HG03575 (cell line): ENCODE results near the gene DRAXIN.

Source experiments
- ATAC-seq: cut with Tn5 transposase; IDR thresholded peaks from one replicate; pipeline ENCODE4 v1.9.1; 2021; ENCODE audit not compliant: unreplicated experiment, insufficient number of reproducible peaks, low FRiP score; ENCODE audit errors: extremely low read depth

DRAXIN gene

DNA sequence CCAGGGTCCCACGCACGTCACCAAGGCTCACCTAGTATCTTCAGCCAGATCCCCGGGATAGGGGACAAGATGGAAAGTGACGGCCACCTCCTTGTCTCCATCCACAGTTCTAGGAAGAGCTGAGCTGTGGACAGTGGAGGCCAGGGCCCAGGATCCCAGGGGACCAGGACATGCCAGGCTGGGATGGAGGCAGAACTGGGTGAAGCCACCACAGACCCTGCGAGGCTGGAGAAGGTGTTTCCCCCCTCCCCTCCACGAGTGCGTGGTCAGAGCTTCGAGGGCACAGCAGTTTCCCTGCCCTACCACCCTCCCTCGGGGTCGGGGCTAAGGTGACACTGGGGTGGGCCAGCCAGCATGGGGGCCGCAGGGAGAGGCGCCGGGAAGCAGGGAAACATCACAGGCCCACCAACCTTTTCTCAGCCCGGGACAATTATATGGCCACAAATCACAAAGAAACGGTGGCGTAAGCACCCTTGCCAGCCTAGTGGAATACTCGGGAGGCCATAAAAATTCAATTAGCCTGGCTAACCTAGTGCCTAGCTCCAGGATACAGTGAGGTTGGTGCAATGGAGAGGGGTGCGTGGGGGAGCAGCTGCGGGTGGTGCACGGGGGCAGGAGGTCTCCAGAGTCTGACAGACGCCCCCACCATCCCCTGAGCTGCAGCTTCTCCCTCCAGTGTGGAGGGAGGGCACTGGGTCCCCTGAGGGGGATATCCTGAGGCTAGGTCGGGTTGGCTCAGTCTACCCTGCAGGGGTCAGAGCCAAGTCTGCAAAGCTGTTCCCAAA lies 13.4 kb downstream of the DRAXIN start:
- ATAC-seq = no peak

DNA sequence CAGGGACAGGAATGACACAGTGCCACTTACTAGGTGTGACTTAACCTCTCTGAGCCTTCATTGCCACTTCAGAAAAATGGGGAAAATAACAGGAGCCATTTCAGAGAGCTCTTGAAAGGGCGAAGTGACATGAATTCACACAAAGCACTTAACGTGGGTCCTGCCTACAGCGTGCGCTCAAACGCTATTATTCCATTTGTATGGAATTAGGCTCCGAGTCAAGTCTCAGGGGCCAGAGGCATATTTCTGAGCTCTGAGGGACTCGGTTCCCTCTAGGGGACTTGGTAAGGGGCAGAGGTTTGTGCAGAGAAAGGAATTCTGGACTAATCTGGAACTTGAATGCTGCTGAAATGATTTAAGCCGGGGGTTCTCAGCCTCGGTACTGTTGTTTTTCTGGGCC lies 14.1 kb downstream of the DRAXIN start:
- no peak for ATAC-seq

DNA sequence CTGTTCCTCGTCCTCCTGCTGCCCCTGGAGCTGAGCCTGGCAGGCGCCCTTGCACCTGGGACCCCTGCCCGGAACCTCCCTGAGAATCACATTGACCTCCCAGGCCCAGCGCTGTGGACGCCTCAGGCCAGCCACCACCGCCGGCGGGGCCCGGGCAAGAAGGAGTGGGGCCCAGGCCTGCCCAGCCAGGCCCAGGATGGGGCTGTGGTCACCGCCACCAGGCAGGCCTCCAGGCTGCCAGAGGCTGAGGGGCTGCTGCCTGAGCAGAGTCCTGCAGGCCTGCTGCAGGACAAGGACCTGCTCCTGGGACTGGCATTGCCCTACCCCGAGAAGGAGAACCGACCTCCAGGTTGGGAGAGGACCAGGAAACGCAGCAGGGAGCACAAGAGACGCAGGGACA lies 14.8 kb downstream of the DRAXIN start:
- ATAC-seq = no peak

DNA sequence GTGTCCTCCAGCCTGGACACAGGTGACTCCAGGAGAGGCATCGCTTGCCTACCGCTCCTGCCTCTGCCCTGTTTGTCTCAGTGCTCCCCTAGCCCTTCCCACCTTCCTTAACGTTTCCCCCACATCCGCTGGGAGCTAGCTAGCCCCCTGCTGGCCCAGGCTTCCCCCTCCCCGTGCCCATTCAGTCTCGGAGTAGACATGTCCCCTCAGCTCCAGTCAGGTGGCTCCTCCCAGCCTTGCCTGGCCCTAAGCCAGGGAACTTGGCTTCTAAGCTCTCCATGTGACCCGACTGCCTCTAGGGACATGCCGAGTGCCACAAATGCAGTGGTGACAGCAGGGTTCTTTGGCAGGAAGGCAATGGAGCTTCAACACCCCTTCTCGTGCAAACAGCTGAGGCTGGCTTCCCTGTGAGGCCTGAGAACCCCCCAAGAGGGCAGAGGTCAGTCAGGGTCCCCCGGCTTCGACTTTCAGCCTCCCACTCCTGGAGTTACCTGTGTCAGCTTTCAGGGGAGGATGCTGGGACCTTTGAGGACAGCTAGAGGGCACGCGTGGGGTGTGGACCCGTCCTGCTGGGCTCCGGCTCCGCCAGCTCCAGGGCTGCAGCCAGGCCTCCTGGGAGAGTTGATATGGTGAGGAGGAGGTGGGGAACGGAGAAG lies 16.2 kb downstream of the DRAXIN start:
- no peak for ATAC-seq

DNA sequence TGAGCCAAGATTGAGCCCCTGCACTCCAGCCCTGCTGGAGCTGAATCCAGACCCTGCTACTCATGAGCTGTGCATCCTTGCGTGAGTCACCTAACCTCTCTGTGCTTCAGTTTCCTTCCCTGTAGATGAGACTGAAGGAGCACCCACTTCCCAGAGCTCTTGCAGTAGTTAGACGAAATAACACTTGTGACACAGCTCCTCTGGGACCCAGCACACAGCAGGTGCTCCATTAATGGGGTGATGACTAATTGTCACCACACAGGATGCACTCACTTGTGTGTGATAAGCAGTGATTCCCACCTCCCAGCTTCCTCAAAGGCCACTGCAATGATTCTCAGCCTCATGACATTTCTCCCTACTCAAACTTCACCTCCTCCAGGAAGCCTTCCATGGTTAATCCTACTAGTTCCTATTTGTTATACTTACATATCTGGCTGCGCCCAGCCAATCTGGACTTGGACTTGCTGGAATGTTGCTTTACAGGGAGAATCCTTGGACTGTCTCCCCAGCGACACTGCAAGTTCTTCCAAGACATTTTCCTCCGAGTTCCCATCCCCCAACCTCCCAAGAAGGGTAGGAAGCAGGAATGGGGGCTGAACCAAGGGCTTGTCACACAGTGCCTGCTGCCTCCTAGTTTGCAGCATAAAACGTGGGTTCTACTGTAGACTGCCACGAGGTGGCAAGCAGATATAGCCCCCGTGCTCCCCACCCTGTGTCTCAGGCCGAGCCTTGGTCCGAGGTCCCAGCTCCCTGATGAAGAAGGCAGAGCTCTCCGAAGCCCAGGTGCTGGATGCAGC lies 17.2 kb downstream of the DRAXIN start:
- no peak for ATAC-seq

DNA sequence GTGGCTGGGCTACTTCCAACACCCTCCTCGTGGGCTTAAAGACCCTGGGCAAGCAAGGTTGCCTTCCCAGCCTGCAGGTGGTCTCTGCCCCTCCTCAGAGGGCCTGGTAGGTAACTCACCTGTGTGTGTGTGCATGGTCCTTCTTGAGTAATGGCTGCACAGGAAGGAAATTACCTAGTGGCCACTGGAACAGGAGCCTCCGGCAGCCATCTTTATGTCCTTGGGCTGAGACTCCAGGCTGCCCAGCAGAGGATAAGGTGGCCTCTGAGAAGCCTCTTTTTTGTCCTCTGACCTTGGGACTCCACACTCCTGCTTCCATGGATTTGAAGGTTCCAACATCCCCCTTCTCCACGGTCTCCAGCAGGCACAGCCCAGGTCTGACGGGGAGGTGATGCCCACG lies 20.0 kb downstream of the DRAXIN start:
- no peak for ATAC-seq

DNA sequence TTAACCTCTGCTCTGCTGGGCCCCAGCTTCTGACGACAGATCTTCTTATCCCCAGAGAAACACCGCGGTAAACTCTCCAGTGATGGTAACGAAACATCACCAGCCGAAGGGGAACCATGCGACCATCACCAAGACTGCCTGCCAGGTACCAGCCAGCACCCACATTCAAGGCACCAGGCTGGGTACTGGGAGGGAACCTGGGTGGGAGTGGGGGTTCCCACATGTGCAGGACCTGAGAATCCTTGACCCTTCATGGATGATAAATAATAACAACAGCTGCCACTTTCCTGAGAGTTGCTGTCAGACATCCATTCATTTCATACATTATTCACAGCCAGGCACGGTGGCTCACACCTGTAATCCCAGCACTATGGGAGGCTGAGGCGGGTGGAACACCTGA lies 20.8 kb downstream of the DRAXIN start:
- ATAC-seq = no peak

DNA sequence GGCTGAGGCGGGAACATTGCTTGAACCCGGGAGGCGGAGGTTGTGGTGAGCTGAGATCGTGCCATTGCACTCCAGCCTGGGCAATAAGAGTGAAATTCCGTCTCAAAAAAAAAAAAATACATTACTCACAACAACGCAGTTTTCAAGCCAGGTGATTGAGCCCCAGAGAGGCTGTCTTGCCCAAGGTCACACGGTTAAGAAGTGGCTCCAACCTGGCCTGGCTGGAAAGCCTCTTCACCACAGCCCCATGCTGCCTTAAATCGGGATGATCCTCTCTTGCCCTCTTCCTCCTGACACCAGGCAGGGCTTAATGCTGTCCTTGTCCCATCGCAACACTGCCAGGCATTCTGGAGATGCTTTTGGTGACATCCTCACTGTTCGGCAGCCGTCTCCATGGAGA lies 21.6 kb downstream of the DRAXIN start:
- no peak for ATAC-seq

DNA sequence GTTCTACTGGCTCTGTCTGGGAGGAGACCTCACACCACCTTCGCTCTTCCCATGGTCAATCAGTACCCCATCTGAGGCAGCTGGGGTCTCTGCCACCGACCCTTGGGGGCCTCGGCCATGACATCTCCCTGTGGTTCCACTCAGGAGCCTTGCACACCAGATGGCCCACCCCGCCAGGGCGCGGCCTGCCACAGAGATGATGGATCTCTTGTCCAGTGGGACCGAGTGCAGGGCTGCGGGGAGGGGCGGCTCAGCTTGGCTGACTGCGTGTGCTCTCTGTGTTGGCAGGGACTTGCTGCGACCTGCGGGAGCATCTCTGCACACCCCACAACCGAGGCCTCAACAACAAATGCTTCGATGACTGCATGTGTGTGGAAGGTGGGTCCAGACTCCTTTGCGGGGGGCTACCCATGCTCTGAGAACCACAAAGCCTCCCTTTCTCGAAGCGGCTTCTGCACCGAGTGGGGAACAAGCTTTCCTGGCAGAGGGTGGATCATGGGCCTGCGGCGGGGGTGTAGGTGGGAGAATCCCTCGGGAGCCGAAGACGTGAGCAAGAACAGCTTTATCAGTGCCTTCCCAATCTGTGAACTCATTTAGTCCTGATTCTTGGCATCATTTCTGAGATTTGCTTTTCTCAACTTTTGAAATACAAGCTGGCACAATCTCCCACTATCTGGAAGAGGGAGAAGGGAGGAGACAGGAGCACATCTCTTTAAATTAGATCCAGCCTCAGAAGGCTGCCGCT lies 23.5 kb downstream of the DRAXIN start:
- no peak for ATAC-seq

DNA sequence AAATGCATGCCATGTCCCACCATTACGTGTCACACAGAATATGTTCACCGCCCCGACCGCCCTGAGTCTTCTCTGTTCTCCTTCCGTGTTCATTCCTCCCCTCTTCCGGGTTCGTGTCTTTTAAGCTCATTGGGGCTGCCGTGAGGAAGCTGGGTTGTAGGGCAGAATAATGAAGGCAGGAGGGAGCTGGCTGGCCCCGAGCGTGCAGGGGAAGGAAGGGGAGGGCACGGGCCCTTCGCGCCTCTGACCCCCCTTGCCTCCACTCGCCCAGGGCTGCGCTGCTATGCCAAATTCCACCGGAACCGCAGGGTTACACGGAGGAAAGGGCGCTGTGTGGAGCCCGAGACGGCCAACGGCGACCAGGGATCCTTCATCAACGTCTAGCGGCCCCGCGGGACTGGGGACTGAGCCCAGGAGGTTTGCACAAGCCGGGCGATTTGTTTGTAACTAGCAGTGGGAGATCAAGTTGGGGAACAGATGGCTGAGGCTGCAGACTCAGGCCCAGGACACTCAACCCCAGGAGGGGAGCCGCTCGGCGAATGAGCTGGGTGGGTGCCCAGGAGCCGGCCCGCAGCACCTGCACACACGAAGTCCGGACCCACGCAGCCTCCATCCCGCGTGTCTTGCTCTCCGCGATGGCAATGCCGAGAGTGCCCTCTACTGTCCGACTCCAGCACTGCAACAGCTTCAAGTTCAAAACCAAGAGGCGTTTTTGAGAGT lies 28.0 kb downstream of the DRAXIN start:
- no peak for ATAC-seq

DNA sequence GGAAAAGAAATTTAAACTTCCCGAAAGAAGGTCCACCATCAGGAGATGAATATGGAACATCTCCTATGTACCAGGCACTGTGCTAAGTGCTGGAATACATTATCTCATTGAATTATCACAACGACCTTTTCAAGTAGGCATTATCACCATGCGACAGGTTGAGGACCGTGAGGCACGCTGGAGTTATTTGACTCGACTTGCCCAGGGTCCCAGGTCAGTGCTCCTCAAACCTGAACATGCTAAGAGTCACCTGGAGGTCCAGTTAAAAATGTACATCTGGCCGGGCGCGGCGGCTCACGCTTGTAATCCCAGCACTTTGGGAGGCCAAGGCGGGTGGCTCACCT lies 28.5 kb downstream of the DRAXIN start:
- ATAC-seq = no peak

DNA sequence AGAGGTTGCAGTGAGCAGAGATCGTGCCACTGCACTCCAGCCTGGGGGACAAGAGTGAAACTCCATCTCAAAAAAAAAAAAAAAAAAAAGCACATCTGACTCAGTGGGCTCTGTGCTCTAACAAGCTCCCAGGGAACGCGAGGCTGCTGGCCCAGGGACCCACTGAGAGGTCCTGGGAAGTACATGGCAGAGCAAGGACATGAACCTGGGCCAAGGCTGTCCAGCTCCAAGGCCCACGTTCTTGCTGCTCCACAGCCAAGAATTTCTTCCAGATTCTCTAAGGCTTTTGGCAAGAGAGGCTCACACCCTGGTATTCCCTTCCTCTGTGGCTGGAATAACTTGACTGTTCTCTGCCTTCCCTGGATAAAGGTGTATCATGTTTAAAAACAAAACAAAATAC lies 29.0 kb downstream of the DRAXIN start:
- ATAC-seq = no peak

DNA sequence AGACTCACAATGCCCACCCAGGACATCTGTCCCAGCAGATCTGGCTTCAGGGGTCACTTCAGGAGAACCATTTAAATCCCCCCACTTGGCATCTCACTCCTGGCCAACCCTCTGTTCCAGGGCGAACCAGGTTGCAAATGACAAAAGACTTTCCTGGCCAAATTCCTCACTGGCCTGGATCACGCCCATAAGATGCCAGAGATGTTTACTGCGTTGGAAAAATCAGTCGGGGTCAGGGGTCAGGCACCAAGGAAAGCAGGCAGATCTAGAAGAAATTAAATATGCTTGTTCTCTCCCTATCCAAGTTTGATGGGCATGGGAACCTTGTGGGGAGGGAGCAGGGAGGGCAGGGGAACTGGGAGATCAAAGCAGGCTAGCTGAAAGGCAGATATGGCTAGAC lies 29.8 kb downstream of the DRAXIN start:
- ATAC-seq = no peak

DNA sequence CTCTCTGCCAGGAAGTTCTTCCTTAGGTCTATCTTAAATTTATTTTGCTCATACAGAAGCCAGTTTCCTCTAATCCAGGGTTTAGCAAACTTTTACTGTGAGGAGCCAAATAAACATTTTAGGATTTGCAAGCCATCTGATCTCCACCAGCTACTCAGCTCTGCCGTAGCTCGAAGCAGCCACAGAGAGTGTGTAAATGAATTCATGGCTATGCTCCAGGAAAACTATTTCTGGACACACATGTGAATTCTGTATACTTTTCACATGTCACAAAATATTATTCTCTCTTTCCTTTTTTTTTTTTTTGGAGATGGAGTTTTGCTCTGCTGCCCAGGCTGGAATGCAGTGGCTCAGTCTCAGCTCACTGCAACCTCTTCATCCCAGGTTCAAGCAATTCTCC lies 31.0 kb downstream of the DRAXIN start:
- ATAC-seq = no peak

DNA sequence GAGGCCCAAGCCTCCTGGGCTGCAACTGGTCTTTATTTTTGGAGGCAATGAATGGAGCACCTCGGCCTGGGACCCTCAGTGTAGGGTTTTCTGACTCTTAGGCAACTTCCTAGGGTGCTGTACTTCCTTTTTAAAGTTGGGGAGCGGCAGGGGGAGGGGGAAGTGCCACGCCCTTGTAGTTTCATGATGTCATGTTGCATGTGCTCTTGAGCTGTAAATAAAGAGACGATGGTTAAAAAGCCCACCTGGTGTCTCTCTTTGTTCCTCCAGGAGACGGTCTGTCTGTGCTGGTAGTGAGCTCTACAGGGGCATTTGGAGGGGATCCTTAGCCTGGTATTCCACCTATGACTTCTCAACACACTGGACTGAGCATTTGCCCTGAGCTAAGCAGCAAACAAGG lies 34.1 kb downstream of the DRAXIN start:
- no peak for ATAC-seq

DNA sequence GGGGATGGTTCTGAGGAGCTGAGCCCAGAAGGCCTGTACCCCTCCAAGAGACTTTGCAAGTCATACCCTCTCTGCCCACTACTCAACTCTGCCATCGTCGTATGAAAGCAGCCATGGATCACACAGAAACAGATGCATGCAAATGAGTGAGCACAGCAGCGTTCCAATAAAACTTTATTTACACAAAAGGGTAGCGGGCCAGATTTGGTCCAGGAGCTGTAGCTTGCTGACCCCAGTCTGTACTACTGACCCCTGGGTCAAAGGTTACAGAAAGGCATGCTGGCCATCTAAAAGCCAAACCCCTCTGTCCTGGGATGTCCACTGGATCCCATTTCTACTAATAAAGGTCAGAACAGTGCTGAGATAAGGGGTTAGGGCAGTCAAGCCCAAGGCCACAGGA lies 35.6 kb downstream of the DRAXIN start:
- no peak for ATAC-seq

DNA sequence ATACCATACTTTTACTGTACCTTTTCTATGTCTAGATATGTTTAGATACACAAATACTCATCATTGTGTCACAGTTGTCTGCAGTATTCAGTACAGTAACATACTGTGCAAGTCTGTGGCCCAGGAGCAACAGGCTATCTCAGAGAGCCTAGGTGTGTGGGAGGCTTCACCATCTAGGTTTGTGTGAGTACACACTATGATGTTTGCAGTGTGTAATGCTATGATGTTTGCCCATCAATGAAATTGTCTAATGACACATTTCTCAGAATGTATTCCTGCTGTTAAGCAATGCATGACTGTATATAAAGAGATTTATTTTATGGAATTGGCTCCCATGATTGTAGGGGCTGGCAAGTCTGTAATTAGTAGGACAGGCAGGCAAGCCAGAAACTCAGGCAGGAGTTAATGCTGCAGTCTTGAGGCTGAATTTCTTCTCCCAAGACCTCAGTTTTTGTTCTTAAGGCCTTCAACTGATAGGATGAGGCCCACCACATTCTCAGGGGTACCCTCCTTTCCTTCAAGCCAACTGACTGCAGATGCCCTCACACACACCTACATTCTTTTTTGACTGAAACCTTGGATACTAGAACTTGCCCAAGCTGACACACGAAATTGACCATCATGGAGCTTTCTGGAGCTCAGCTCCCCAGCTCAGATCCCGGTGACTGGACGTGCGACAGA lies 36.8 kb downstream of the DRAXIN start:
- no peak for ATAC-seq

DNA sequence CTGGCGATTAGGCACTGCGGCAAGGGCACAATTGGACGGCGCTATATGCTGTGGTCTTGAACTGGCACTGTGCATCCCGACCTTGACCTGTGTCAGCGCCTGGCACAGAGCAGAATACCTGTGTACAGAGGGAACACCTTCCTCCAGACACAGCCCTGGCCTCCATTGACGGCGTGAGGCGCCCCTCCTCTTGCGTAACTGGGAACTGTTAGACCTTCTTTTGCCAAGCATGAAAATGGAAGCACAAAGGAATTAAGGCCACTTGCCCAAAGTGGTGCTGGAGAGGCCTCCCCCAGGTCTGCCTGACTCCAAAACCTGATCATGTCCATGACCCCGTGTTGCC lies 37.6 kb downstream of the DRAXIN start:
- no peak for ATAC-seq
